Fibroblast of villous mesenchyme (primary cell): ENCODE measurements around the gene KRTAP1-5. TPM values are rescaled to one million over a fixed set of nuclear protein-coding genes. Genes with fewer than 3 reads are reported as not detected.

ENCODE experiments used
- small RNA-seq: library from RNA; depleted of rRNA; stranded (forward); fragments of <200 nt; gene quantifications from one replicate; pipeline ENCODE3, GENCODE V24; 2012
- total RNA-seq: library from RNA; depleted of rRNA; stranded (reverse); fragments of >200 nt; gene quantifications from 2 replicates; pipeline ENCODE4 v1.2.3, GENCODE V29; 2012

The KRTAP1-5 gene
- total RNA-seq, 1 donor, result 16.4 TPM

Small RNAs within 50 kb of the gene (small RNA-seq; reads per million reads assigned to genes)
- not detected for gene KRTAP3-4P

Other genes with a start within 250 kb of the KRTAP1-5 start
- gene KRT27, start 244.7 kb downstream of the KRTAP1-5 start, total RNA-seq, result not detected in 2 replicates
- not detected in 2 replicates for gene KRT28, start 227.2 kb downstream of the KRTAP1-5 start, total RNA-seq
- gene KRT10, start 204.6 kb downstream of the KRTAP1-5 start, total RNA-seq, result 3.0 and 3.2 TPM in 2 replicates
- not detected in 2 replicates for gene KRT12, start 160.0 kb downstream of the KRTAP1-5 start, total RNA-seq
- gene KRT20, start 142.0 kb downstream of the KRTAP1-5 start, total RNA-seq, result not detected in 2 replicates
- under 0.01 and 1.7 TPM in 2 replicates for gene KRT23, start 89.6 kb downstream of the KRTAP1-5 start, total RNA-seq
- gene KRT39, start 60.3 kb downstream of the KRTAP1-5 start, total RNA-seq, result not detected in 2 replicates
- gene KRT40, start 42.9 kb downstream of the KRTAP1-5 start, total RNA-seq, result not detected in 2 replicates
- gene KRTAP3-3, start 33.0 kb downstream of the KRTAP1-5 start, total RNA-seq, result not detected in 2 replicates
- not detected in 2 replicates for gene KRTAP3-2, start 27.3 kb downstream of the KRTAP1-5 start, total RNA-seq
- gene KRTAP3-1, start 18.1 kb downstream of the KRTAP1-5 start, total RNA-seq, result not detected in 2 replicates
- not detected in 2 replicates for gene KRTAP1-4, start 3.0 kb upstream of the KRTAP1-5 start, total RNA-seq
- gene KRTAP1-3, start 7.7 kb upstream of the KRTAP1-5 start, total RNA-seq, result not detected in 2 replicates
- not detected in 2 replicates for gene KRTAP1-1, start 14.2 kb upstream of the KRTAP1-5 start, total RNA-seq
- gene KRTAP2-1, start 20.1 kb upstream of the KRTAP1-5 start, total RNA-seq, result not detected in 2 replicates
- gene KRTAP2-2, start 28.0 kb upstream of the KRTAP1-5 start, total RNA-seq, result not detected in 2 replicates
- gene KRTAP2-3, start 32.9 kb upstream of the KRTAP1-5 start, total RNA-seq, result 0.32 TPM in 1 of 2 replicates, not detected in the other
- gene KRTAP2-4, start 38.7 kb upstream of the KRTAP1-5 start, total RNA-seq, result not detected in 2 replicates
- not detected in 2 replicates for gene KRTAP4-7, start 56.9 kb upstream of the KRTAP1-5 start, total RNA-seq
- not detected in 2 replicates for gene KRTAP4-8, start 70.9 kb upstream of the KRTAP1-5 start, total RNA-seq
- not detected in 2 replicates for gene KRTAP4-16, start 75.0 kb upstream of the KRTAP1-5 start, total RNA-seq
- gene KRTAP4-9, start 78.2 kb upstream of the KRTAP1-5 start, total RNA-seq, result not detected in 2 replicates
- gene KRTAP4-11, start 91.2 kb upstream of the KRTAP1-5 start, total RNA-seq, result not detected in 2 replicates
- not detected in 2 replicates for gene KRTAP4-12, start 97.0 kb upstream of the KRTAP1-5 start, total RNA-seq
- not detected in 2 replicates for gene KRTAP4-6, start 113.3 kb upstream of the KRTAP1-5 start, total RNA-seq
- gene KRTAP4-5, start 122.6 kb upstream of the KRTAP1-5 start, total RNA-seq, result not detected in 2 replicates
- not detected in 2 replicates for gene KRTAP4-4, start 133.5 kb upstream of the KRTAP1-5 start, total RNA-seq
- gene KRTAP4-3, start 141.0 kb upstream of the KRTAP1-5 start, total RNA-seq, result not detected in 2 replicates
- gene KRTAP4-2, start 151.0 kb upstream of the KRTAP1-5 start, total RNA-seq, result not detected in 2 replicates
- not detected in 2 replicates for gene KRTAP4-1, start 157.7 kb upstream of the KRTAP1-5 start, total RNA-seq
- not detected in 2 replicates for gene KRTAP9-1, start 162.7 kb upstream of the KRTAP1-5 start, total RNA-seq
- not detected in 2 replicates for gene KRTAP9-2, start 199.4 kb upstream of the KRTAP1-5 start, total RNA-seq
- gene KRTAP9-3, start 205.2 kb upstream of the KRTAP1-5 start, total RNA-seq, result not detected in 2 replicates
- gene KRTAP9-8, start 210.8 kb upstream of the KRTAP1-5 start, total RNA-seq, result not detected in 2 replicates
- not detected in 2 replicates for gene KRTAP9-4, start 222.5 kb upstream of the KRTAP1-5 start, total RNA-seq
- gene KRTAP9-9, start 228.2 kb upstream of the KRTAP1-5 start, total RNA-seq, result not detected in 2 replicates
- gene KRTAP9-6, start 238.2 kb upstream of the KRTAP1-5 start, total RNA-seq, result not detected in 2 replicates
- not detected in 2 replicates for gene KRTAP9-7, start 248.5 kb upstream of the KRTAP1-5 start, total RNA-seq